ENCODE measurements around the gene SBK1. TPM values are rescaled to one million over a fixed set of nuclear protein-coding genes. Genes with fewer than 3 reads are reported as not detected.

SBK1 gene
- total RNA-seq, 1 donor from 2014 or later: 10.5 TPM

- TF ChIP-seq CTCF (IDR thresholded peaks at IDR 0.05; ENCODE audit: insufficient read depth, low read length, poor library complexity, severe bottlenecking): no peak
- H3K27me3 ChIP-seq (ENCODE audit: control insufficient read depth, insufficient read depth, low read length): peaks cover 38% of the 10 kb centered on the region
- H3K36me3 ChIP-seq (ENCODE audit: control insufficient read depth, insufficient read depth, low read length): no peaks in the 10 kb centered on the region
- H3K4me3 ChIP-seq (ENCODE audit: low read depth, low read length): no peak overlapping the region
- no peak for DNase-seq (ENCODE audit: low read depth)
These were observed 33.8 kb upstream of the SBK1 start for GRCh38 chr16:28258567-28258966.

- H3K4me3 ChIP-seq (ENCODE audit: low read depth, low read length): no peak overlapping the region
- no peak for TF ChIP-seq CTCF (IDR thresholded peaks at IDR 0.05; ENCODE audit: insufficient read depth, low read length, poor library complexity, severe bottlenecking)
- H3K27me3 ChIP-seq (ENCODE audit: control insufficient read depth, insufficient read depth, low read length): peaks cover 40% of the 10 kb centered on the region
- no peaks in the 10 kb centered on the region for H3K36me3 ChIP-seq (ENCODE audit: control insufficient read depth, insufficient read depth, low read length)
- no peak for DNase-seq (ENCODE audit: low read depth)
These were observed 33.1 kb upstream of the SBK1 start for GRCh38 chr16:28259091-28259780.

- no peak for TF ChIP-seq CTCF (IDR thresholded peaks at IDR 0.05; ENCODE audit: insufficient read depth, low read length, poor library complexity, severe bottlenecking)
- no peak for DNase-seq (ENCODE audit: low read depth)
- no peaks in the 10 kb centered on the region for H3K36me3 ChIP-seq (ENCODE audit: control insufficient read depth, insufficient read depth, low read length)
- no peak overlapping the region for H3K4me3 ChIP-seq (ENCODE audit: low read depth, low read length)
- H3K27me3 ChIP-seq (ENCODE audit: control insufficient read depth, insufficient read depth, low read length): peaks cover 40% of the 10 kb centered on the region
These were observed 32.6 kb upstream of the SBK1 start for GRCh38 chr16:28259781-28260150.

- no peak for DNase-seq (ENCODE audit: low read depth)
- H3K36me3 ChIP-seq (ENCODE audit: control insufficient read depth, insufficient read depth, low read length): no peaks in the 10 kb centered on the region
- peaks cover 40% of the 10 kb centered on the region for H3K27me3 ChIP-seq (ENCODE audit: control insufficient read depth, insufficient read depth, low read length)
- no peak overlapping the region for H3K4me3 ChIP-seq (ENCODE audit: low read depth, low read length)
- no peak for TF ChIP-seq CTCF (IDR thresholded peaks at IDR 0.05; ENCODE audit: insufficient read depth, low read length, poor library complexity, severe bottlenecking)
These were observed 32.1 kb upstream of the SBK1 start for GRCh38 chr16:28260193-28260592.

GRCh38 chr16:28261942-28262341, 30.4 kb upstream of the SBK1 start:
- Histone ChIP-seq H3K27me3 (ENCODE audit: control insufficient read depth, insufficient read depth, low read length) (peaks cover 40% of the 10 kb centered on the region), H3K4me3 (ENCODE audit: low read depth, low read length) (no peak overlapping the region)
- TF ChIP-seq CTCF (IDR thresholded peaks at IDR 0.05; ENCODE audit: insufficient read depth, low read length, poor library complexity, severe bottlenecking): no peak

GRCh38 chr16:28263305-28263704, 29.0 kb upstream of the SBK1 start:
- no peaks in the 10 kb centered on the region for H3K36me3 ChIP-seq (ENCODE audit: control insufficient read depth, insufficient read depth, low read length)

More at GRCh38 chr16:28261942-28262341, 30.4 kb upstream of the SBK1 start:
- DNase-seq (ENCODE audit: low read depth): no peak
- no peaks in the 10 kb centered on the region for H3K36me3 ChIP-seq (ENCODE audit: control insufficient read depth, insufficient read depth, low read length)

More at GRCh38 chr16:28263305-28263704, 29.0 kb upstream of the SBK1 start:
- no peak for TF ChIP-seq CTCF (IDR thresholded peaks at IDR 0.05; ENCODE audit: insufficient read depth, low read length, poor library complexity, severe bottlenecking)
- H3K27me3 ChIP-seq (ENCODE audit: control insufficient read depth, insufficient read depth, low read length): peaks cover 30% of the 10 kb centered on the region
- no peak overlapping the region for H3K4me3 ChIP-seq (ENCODE audit: low read depth, low read length)
- DNase-seq (ENCODE audit: low read depth): no peak

All from kidney epithelial cell (primary cell).